Spinal cord (tissue), 10 donors: ENCODE results near the gene RRP9. TPM values are rescaled to one million over a fixed set of nuclear protein-coding genes. Genes with fewer than 3 reads are reported as not detected.

Experiments
- DNase-seq, 6 donors: peaks; one replicate each; pipeline versions ENCODE4 v3.0.0 to v3.0.0-alpha.2; 2013 to 2015; ENCODE audit warnings: low spot score in 6 of 6, low read depth in 4 of 6
- H3K27ac ChIP-seq: one replicate; pipeline ENCODE4 v1.5.1; 2013; ENCODE audit warnings: low read depth, low read length, control low read depth
- H3K27me3 ChIP-seq: one replicate; pipeline ENCODE4 v1.6.1; 2013; ENCODE audit warnings: low read length; ENCODE audit not compliant: control insufficient read depth, insufficient read depth
- H3K36me3 ChIP-seq: one replicate; pipeline ENCODE4 v1.6.1; 2013; ENCODE audit warnings: low read length; ENCODE audit not compliant: control insufficient read depth, insufficient read depth
- H3K4me1 ChIP-seq: one replicate; pipeline ENCODE4 v1.6.1; 2013; ENCODE audit warnings: low read length; ENCODE audit not compliant: control insufficient read depth, insufficient read depth
- H3K4me3 ChIP-seq: one replicate; pipeline ENCODE4 v1.5.1; 2013; ENCODE audit warnings: low read depth, low read length, control low read depth
- H3K9me3 ChIP-seq: one replicate; pipeline ENCODE4 v1.6.1; 2013; ENCODE audit warnings: low read length; ENCODE audit not compliant: control insufficient read depth, insufficient read depth
- WGBS: methylation state at CpG from one replicate; pipeline ENCODE4 v1.1.5; 2013; ENCODE audit warnings: missing lambda C conversion rate; ENCODE audit not compliant: insufficient coverage; 5-methylcytosine and 5-hydroxymethylcytosine counted together
- polyA plus RNA-seq, 2 donors: library from polyadenylated mRNA; unstranded; fragments of 120-200 nt; gene quantifications; one replicate each; pipeline ENCODE4 v1.2.1, GENCODE V29; 2013; ENCODE audit not compliant: insufficient read length in 2 of 2
- total RNA-seq, 2 donors: library from RNA; depleted of rRNA in 1 of 2; stranded (reverse); fragments of 120-200 nt in 1 of 2; fragments of >200 nt in 1 of 2; gene quantifications; one replicate each; pipeline versions ENCODE4 v1.2.3 to v1.2.4, GENCODE V29; 2013 to 2014
- donor health status: healthy.

The RRP9 gene
- total and polyA plus RNA-seq, 4 donors, result 10.2 to 22.7 (median 17.7) TPM

DNA sequence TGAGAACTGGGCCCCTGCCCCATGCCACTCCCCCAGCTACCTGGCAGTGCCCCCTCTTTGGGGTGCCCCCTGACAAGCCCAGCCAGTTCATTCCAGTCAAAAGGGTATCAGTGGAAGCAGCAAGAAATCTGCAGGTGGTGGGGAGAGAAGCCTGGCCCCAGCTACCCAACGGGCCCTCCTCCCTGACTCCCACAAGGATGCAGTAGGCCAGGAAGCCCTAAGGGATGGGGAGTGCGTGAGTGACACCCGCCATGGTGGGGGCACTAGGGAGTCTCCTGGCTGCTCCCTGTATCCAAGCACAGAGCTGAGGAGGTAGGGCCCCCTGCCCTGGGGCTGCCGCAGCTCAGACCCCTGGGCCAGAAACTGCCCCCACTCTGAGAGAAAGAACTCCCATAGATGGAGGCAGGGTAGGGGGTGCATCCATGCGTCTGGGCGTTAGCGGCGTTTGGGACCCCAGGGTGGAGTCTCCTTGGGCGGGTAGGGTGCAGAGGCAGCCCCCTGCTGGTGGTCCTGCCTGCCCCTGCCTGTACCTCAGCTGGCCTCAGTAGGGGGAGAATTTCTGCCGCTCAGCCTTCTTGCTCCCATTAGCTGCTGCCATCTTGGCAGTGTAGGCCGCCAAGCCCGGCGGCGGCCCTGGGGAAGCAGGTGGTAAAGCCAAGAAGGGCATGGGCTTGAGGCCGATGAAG, 16.0 kb upstream of the RRP9 start:
- Histone ChIP-seq H3K36me3 (peaks cover 55% of the 10 kb centered on the region), H3K27me3 (no peaks in the 10 kb centered on the region), H3K4me1 (peaks cover 36% of the 10 kb centered on the region), H3K9me3 (no peaks in the 10 kb centered on the region), H3K4me3 (no peak overlapping the region), H3K27ac (no peak overlapping the region)
- 89% methylated on average over 13 of the region's 15 CpGs for WGBS
- no peak for DNase-seq

DNA sequence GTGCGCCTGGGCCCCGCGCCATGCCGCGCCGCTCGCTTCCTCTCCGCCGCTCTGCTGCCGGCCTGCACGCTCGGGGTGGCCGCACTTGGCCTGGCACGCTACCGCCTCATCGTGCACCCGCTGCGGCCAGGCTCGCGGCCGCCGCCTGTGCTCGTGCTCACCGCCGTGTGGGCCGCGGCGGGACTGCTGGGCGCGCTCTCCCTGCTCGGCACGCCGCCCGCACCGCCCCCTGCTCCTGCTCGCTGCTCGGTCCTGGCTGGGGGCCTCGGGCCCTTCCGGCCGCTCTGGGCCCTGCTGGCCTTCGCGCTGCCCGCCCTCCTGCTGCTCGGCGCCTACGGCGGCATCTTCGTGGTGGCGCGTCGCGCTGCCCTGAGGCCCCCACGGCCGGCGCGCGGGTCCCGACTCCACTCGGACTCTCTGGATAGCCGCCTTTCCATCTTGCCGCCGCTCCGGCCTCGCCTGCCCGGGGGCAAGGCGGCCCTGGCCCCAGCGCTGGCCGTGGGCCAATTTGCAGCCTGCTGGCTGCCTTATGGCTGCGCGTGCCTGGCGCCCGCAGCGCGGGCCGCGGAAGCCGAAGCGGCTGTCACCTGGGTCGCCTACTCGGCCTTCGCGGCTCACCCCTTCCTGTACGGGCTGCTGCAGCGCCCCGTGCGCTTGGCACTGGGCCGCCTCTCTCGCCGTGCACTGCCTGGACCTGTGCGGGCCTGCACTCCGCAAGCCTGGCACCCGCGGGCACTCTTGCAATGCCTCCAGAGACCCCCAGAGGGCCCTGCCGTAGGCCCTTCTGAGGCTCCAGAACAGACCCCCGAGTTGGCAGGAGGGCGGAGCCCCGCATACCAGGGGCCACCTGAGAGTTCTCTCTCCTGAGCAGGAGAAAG, 14.4 kb upstream of the RRP9 start:
- H3K36me3 ChIP-seq, result peaks cover 52% of the 10 kb centered on the region
- peak overlapping the region; percentile 5 for H3K4me3 ChIP-seq
- peaks cover 29% of the 10 kb centered on the region for H3K4me1 ChIP-seq
- H3K27ac ChIP-seq, result peak overlapping the region; percentile 47
- no peaks in the 10 kb centered on the region for H3K9me3 ChIP-seq
- WGBS, result 2% methylated on average over 97 of the region's 97 CpGs
- H3K27me3 ChIP-seq, result no peaks in the 10 kb centered on the region
- DNase-seq, result peak in 2 of 6 donors; percentile 75 to 83

DNA sequence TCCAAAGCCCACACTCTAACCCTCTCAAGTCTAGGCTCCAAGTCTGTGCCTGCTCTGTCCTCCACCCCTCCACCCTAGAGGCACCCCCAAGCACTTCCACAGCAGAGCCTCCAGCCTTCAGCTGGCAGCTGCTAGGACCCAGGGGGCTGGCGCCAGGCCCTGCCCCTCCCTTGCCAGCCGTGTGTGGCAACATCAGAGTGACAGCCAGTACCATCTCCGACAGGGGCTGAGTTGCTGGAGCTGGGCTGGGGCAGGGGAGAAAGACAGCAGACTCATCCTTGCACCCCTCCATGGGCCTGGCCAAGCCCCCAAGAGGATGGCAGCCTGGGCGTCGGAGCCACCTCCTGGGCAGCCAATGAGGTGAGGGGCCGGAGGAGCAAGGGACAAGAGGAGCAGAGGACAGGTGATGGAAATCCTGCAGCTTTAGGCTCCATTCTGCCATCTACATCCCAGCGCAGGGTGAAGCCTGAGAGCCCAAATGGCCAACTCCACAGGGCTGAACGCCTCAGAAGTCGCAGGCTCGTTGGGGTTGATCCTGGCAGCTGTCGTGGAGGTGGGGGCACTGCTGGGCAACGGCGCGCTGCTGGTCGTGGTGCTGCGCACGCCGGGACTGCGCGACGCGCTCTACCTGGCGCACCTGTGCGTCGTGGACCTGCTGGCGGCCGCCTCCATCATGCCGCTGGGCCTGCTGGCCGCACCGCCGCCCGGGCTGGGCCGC, 13.6 kb upstream of the RRP9 start, which contains the start of gene GPR62:
GPR62 (plus strand) TSS at position 207 of the 718 bp plus-strand sequence; CDS start at position 479, 272 bp downstream.
- 19% methylated on average over 31 of the region's 33 CpGs for WGBS
- Histone ChIP-seq H3K4me3 (peak within 1 kb of the TSS; percentile 5), H3K27me3 (no peaks in the 10 kb centered on the region), H3K4me1 (peaks cover 26% of the 10 kb centered on the region), H3K27ac (peak within 1 kb of the TSS; percentile 47), H3K9me3 (no peaks in the 10 kb centered on the region), H3K36me3 (peaks cover 44% of the 10 kb centered on the region)
- peak in 1 of 6 donors; percentile 42 for DNase-seq

DNA sequence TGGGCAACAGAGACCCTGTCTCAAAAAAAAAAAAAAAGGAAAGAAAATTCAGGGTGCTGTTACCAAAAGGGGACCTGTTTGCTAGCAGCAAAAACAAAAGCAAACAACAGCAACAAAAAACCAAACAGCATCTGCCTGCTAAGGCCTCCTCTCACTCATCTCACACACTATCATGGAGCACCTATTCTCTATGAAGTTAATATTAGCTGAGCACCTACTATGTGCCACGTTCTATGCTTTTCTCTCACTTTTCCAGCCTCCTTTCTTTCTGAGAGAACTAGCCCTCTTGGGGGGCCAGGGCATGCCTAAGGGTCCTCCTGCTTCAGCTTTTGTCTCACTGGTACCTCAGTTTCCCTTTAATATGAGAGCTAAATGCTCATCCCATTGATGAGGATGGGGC, 13.0 kb upstream of the RRP9 start:
- DNase-seq, result no peak
- Histone ChIP-seq H3K27ac (no peak overlapping the region), H3K27me3 (no peaks in the 10 kb centered on the region), H3K4me3 (no peak overlapping the region), H3K9me3 (no peaks in the 10 kb centered on the region), H3K36me3 (peaks cover 38% of the 10 kb centered on the region), H3K4me1 (peaks cover 26% of the 10 kb centered on the region)
- 88% methylated on average over 1 of the region's 1 CpG for WGBS

DNA sequence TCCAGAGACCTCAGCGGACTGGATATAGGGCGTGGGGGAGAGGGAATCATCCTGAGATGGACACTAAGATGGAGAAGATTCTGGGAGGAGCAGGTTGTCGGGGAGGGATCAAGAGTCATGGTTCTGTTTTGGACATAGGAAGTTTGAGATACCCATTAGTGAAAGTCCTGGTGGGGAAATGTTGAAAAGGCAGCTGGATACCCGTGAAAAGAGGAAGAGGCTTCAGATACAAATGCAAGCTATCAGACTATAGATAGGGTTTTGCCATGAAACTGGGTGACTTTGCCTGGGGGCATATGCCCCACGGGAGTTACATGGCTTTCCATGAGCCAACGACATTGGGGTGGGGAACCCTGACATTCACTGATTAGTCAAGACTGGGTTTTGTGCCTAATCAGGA, 12.4 kb upstream of the RRP9 start:
- no peak for DNase-seq
- Histone ChIP-seq H3K27me3 (no peaks in the 10 kb centered on the region), H3K9me3 (no peaks in the 10 kb centered on the region), H3K36me3 (peaks cover 34% of the 10 kb centered on the region), H3K4me1 (peaks cover 26% of the 10 kb centered on the region), H3K27ac (no peak overlapping the region), H3K4me3 (no peak overlapping the region)
- WGBS, result 82% methylated on average over 6 of the region's 6 CpGs

- Histone ChIP-seq H3K27ac (no peak overlapping the region), H3K4me3 (no peak overlapping the region), H3K36me3 (peaks cover 29% of the 10 kb centered on the region), H3K9me3 (no peaks in the 10 kb centered on the region), H3K4me1 (peaks cover 26% of the 10 kb centered on the region), H3K27me3 (no peaks in the 10 kb centered on the region)
- no peak for DNase-seq
- no CpG with 5 or more reads among the region's 3 CpGs for WGBS
Observed at GRCh38 chr3:51953445-51953844, 11.7 kb upstream of the RRP9 start.

- 100% methylated on average over 1 of the region's 2 CpGs for WGBS
- DNase-seq, result no peak
Observed at GRCh38 chr3:51950899-51951298, 9.2 kb upstream of the RRP9 start.

DNA sequence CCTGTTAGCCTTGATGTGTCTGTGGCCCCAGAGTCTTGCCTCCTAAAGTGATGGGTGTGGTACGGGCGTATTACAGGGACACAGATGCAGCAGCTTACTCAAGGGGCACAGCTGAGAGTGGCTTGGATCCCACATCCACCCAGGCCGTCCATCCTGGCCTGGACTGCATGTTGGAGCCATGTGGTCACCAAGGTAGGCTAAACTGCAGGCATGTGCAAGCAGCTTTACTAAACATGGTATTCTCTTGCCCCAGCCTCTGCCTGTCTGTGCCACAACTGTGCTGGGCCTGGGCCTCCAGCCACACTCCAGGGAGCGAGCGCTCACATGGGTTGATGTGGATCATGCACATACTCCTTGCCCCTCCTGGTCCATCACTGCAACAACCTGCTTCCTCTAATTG, 7.4 kb upstream of the RRP9 start:
- WGBS, result 96% methylated on average over 5 of the region's 5 CpGs
- no peak for DNase-seq
- H3K4me1 ChIP-seq, result no peaks in the 10 kb centered on the region
- no peak overlapping the region for H3K27ac ChIP-seq
- H3K27me3 ChIP-seq, result no peaks in the 10 kb centered on the region
- H3K9me3 ChIP-seq, result no peaks in the 10 kb centered on the region
- H3K36me3 ChIP-seq, result peaks cover 35% of the 10 kb centered on the region
- no peak overlapping the region for H3K4me3 ChIP-seq

More at GRCh38 chr3:51950899-51951298, 9.2 kb upstream of the RRP9 start:
- Histone ChIP-seq H3K4me3 (no peak overlapping the region), H3K27me3 (no peaks in the 10 kb centered on the region), H3K27ac (no peak overlapping the region), H3K9me3 (no peaks in the 10 kb centered on the region), H3K36me3 (peaks cover 22% of the 10 kb centered on the region), H3K4me1 (peaks cover 9% of the 10 kb centered on the region)

DNA sequence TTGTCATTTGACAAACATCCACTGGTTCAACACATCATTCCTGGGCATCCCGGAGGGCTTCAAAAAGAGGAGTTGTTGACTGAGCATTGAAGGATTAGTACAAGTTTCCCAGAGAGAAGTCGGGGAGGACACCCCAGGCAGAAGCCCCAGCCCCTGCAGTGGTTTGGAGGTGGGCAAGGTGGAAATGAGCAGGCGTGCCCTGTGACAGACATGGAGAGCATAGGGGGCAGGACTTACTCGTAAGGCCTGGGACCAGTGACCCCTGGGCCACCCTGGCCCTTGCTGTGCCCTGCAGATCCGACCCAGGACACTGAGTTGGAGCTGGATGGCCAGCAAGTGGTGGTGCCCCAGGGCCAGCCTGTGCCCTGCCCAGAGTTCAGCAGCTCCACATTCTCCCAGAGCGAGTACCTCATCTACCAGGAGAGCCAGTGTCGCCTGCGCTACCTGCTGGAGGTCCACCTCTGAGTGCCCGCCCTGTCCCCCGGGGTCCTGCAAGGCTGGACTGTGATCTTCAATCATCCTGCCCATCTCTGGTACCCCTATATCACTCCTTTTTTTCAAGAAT, 6.4 kb upstream of the RRP9 start:
- Histone ChIP-seq H3K4me1 (peaks cover 3% of the 10 kb centered on the region), H3K27ac (no peak overlapping the region), H3K27me3 (no peaks in the 10 kb centered on the region), H3K9me3 (no peaks in the 10 kb centered on the region), H3K36me3 (peaks cover 42% of the 10 kb centered on the region), H3K4me3 (no peak overlapping the region)
- 79% methylated on average over 8 of the region's 10 CpGs for WGBS
- DNase-seq, result no peak
